Uterus (tissue), 4 donors: ENCODE results near the gene SEZ6. TPM values are rescaled to one million over a fixed set of nuclear protein-coding genes. Genes with fewer than 3 reads are reported as not detected.

Experiments
- DNase-seq, 2 donors: peaks; one replicate each; pipeline ENCODE4 v3.0.0-alpha.2; 2019 to 2020
- H3K27ac ChIP-seq, 2 donors: fragments of 200-600 bp; sonication (generic); 1 replicate in 1 of 2; 2 replicates in 1 of 2; pipeline ENCODE4 v1.5.1; 2016 to 2018
- H3K27me3 ChIP-seq, 2 donors: fragments of 200-600 bp; sonication (generic); one replicate each; pipeline ENCODE4 v1.5.1; 2018 to 2019; ENCODE audit warnings: control low read depth in 1 of 2
- H3K36me3 ChIP-seq, 2 donors: fragments of 200-600 bp; sonication (generic); one replicate each; pipeline ENCODE4 v1.5.1; 2019; ENCODE audit warnings: control low read depth in 1 of 2
- H3K4me1 ChIP-seq, 2 donors: fragments of 200-600 bp; sonication (generic); one replicate each; pipeline ENCODE4 v1.5.1; 2018 to 2019; ENCODE audit warnings: control low read depth in 1 of 2
- H3K4me3 ChIP-seq, 2 donors: fragments of 200-600 bp; sonication (generic); 1 replicate in 1 of 2; 2 replicates in 1 of 2; pipeline ENCODE4 v1.5.1; 2018 to 2019; ENCODE audit warnings: mild to moderate bottlenecking in 1 of 2
- H3K9me3 ChIP-seq, 2 donors: fragments of 200-600 bp; sonication (generic); one replicate each; pipeline ENCODE4 v1.5.1; 2019; ENCODE audit warnings: control low read depth in 1 of 2
- POLR2A ChIP-seq, 2 donors: fragments of 450-650 bp; IDR thresholded peaks; one replicate each; pipeline ENCODE4 v1.6.1; 2016; ENCODE audit warnings: antibody characterized with exemption in 2 of 2, mild to moderate bottlenecking in 1 of 2, moderate library complexity in 1 of 2
- intact Hi-C: fragments of 100-400 bp; cut with DNase I; formaldehyde crosslinking; loops from one replicate; pipeline ENCODE4 v1.15.1; 2023; ENCODE audit warnings: low total_unique reads
- total RNA-seq, 4 donors: library from RNA; depleted of rRNA in 3 of 4; stranded (reverse); fragments of >200 nt in 3 of 4; gene quantifications; one replicate each; pipeline versions ENCODE4 v1.1.0 to v1.2.4, GENCODE V29; 2014 to 2023
- TF ChIP-seq, protein P1 (sequence below), 4 experiments: fragments of 200-600 bp in 2 of 4; fragments of 450-650 bp in 2 of 4; sonication (generic) in 2 of 4; IDR thresholded peaks; one replicate each; pipeline ENCODE4 v1.5.1; 2016 to 2019; ENCODE audit warnings: antibody characterized with exemption in 4 of 4, mild to moderate bottlenecking in 2 of 4, moderate library complexity in 1 of 4
- donor health status: DM: yes; HTN: yes; CAD: no.

The SEZ6 gene
- total RNA-seq, 4 donors from 2014 or later: 0.07 TPM; not detected in 3

- intact Hi-C loops: no loop called here
- Histone ChIP-seq H3K9me3 (no peaks in the 10 kb centered on the region), H3K36me3 (no peaks in the 10 kb centered on the region), H3K27me3 (no peaks in the 10 kb centered on the region), H3K4me3 (no peak overlapping the region), H3K4me1 (no peaks in the 10 kb centered on the region), H3K27ac (no peak overlapping the region)
- DNase-seq: no peak
- TF ChIP-seq POLR2A (IDR thresholded peaks at IDR 0.05): no peak
- TF ChIP-seq, protein P1, sequence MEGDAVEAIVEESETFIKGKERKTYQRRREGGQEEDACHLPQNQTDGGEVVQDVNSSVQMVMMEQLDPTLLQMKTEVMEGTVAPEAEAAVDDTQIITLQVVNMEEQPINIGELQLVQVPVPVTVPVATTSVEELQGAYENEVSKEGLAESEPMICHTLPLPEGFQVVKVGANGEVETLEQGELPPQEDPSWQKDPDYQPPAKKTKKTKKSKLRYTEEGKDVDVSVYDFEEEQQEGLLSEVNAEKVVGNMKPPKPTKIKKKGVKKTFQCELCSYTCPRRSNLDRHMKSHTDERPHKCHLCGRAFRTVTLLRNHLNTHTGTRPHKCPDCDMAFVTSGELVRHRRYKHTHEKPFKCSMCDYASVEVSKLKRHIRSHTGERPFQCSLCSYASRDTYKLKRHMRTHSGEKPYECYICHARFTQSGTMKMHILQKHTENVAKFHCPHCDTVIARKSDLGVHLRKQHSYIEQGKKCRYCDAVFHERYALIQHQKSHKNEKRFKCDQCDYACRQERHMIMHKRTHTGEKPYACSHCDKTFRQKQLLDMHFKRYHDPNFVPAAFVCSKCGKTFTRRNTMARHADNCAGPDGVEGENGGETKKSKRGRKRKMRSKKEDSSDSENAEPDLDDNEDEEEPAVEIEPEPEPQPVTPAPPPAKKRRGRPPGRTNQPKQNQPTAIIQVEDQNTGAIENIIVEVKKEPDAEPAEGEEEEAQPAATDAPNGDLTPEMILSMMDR (IDR thresholded peaks at IDR 0.05): no peak
Observed at GRCh38 chr17:28974451-28974850, 31.4 kb downstream of the SEZ6 start.

GRCh38 chr17:28973425-28973824, 32.4 kb downstream of the SEZ6 start:
- intact Hi-C loops: no loop called here
- no peaks in the 10 kb centered on the region for H3K4me1 ChIP-seq
- TF ChIP-seq POLR2A (IDR thresholded peaks at IDR 0.05): no peak
- TF ChIP-seq, protein P1 (IDR thresholded peaks at IDR 0.05): no peak
- H3K36me3 ChIP-seq: no peaks in the 10 kb centered on the region
- no peak for DNase-seq
- H3K9me3 ChIP-seq: no peaks in the 10 kb centered on the region
- no peaks in the 10 kb centered on the region for H3K27me3 ChIP-seq
- H3K27ac ChIP-seq: no peak overlapping the region
- no peak overlapping the region for H3K4me3 ChIP-seq

DNA sequence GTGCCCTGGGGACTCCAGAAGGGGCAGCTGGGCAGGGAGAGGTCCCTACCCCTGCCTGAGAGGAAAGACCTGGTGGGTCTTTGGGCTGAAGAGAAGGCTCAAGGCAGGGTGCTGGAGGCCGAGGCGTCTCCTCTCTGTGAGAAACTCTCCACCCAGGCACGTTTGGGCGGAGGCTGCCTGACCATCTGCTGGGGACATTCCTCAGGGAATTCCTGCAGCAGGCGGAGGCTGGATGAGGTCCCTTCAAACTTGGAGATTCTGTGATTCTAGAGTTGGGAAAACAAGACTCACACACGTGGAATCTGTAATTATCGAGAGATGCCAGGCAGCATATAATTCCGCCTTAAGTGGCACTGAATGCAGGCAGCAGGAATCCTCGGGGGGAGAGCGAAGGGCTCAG, 33.4 kb downstream of the SEZ6 start:
- Histone ChIP-seq H3K27me3 (no peaks in the 10 kb centered on the region), H3K4me1 (no peaks in the 10 kb centered on the region), H3K27ac (no peak overlapping the region), H3K36me3 (no peaks in the 10 kb centered on the region), H3K4me3 (no peak overlapping the region), H3K9me3 (no peaks in the 10 kb centered on the region)
- TF ChIP-seq POLR2A (IDR thresholded peaks at IDR 0.05): no peak
- TF ChIP-seq, protein P1 (IDR thresholded peaks at IDR 0.05): no peak
- intact Hi-C loops: no loop called here
- no peak for DNase-seq

DNA sequence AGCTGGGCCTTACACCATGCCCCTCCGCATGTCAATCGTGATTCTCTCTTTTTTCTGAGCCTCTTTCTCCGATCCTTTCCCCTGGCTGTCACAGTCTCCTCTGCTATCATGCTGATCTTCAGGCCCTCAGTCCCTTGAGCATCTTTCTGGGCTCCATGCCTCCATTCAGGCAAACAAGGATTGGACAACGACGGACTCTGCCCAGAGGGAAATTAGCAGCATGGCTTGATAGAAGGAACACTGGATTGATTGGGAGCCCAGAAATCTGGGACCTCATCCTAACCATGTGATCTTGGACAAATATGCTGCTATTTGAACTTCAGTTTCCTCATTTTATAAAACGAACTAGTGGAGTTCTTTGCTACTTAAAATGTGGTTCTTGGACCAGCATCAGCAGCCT, 35.0 kb downstream of the SEZ6 start:
- no peaks in the 10 kb centered on the region for H3K36me3 ChIP-seq
- intact Hi-C loops: no loop called here

GRCh38 chr17:28969706-28970393, 36.0 kb downstream of the SEZ6 start:
- intact Hi-C loops: no loop called here
- H3K4me1 ChIP-seq: no peaks in the 10 kb centered on the region
- H3K27ac ChIP-seq: no peak overlapping the region
- DNase-seq: no peak
- no peaks in the 10 kb centered on the region for H3K9me3 ChIP-seq
- no peaks in the 10 kb centered on the region for H3K27me3 ChIP-seq
- no peaks in the 10 kb centered on the region for H3K36me3 ChIP-seq
- H3K4me3 ChIP-seq: no peak overlapping the region
- TF ChIP-seq, protein P1 (IDR thresholded peaks at IDR 0.05): no peak
- TF ChIP-seq POLR2A (IDR thresholded peaks at IDR 0.05): no peak

More for the DNA sequence above, 35.0 kb downstream of the SEZ6 start:
- Histone ChIP-seq H3K4me3 (no peak overlapping the region), H3K4me1 (no peaks in the 10 kb centered on the region), H3K27ac (no peak overlapping the region), H3K27me3 (no peaks in the 10 kb centered on the region), H3K9me3 (no peaks in the 10 kb centered on the region)
- TF ChIP-seq, protein P1 (IDR thresholded peaks at IDR 0.05): no peak
- no peak for TF ChIP-seq POLR2A (IDR thresholded peaks at IDR 0.05)
- no peak for DNase-seq
